Stomach (tissue), 9 donors: ENCODE data around the gene ADCY10. TPM values are rescaled to one million over a fixed set of nuclear protein-coding genes. Genes with fewer than 3 reads are reported as not detected.

Experiments used
- DNase-seq, 2 donors: peaks; one replicate each; pipeline versions ENCODE4 v3.0.0 to v3.0.0-alpha.2; 2013 to 2019
- H3K27ac ChIP-seq, 5 donors: fragments of 200-600 bp in 4 of 5; sonication (generic) in 4 of 5; one replicate each; pipeline ENCODE4 v1.5.1; 2013 to 2019; ENCODE audit warnings: mild to moderate bottlenecking in 1 of 5, moderate library complexity in 1 of 5
- H3K27me3 ChIP-seq, 3 donors: fragments of 200-600 bp; sonication (generic); one replicate each; pipeline ENCODE4 v1.5.1; 2017 to 2019; ENCODE audit warnings: mixed run types in 1 of 3
- H3K36me3 ChIP-seq, 4 donors: fragments of 200-600 bp; sonication (generic); 1 replicate in 3 of 4; 2 replicates in 1 of 4; pipeline ENCODE4 v1.5.1; 2016 to 2019
- H3K4me1 ChIP-seq, 4 donors: fragments of 200-600 bp; sonication (generic); one replicate each; pipeline ENCODE4 v1.5.1; 2016 to 2019
- H3K4me3 ChIP-seq, 4 donors: fragments of 200-600 bp; sonication (generic) in 3 of 4; one replicate each; pipeline ENCODE4 v1.5.1; 2016 to 2019; ENCODE audit warnings: mild to moderate bottlenecking in 1 of 4
- H3K9me3 ChIP-seq, 4 donors: fragments of 200-600 bp; sonication (generic); one replicate each; pipeline ENCODE4 v1.5.1; 2016 to 2019
- CTCF ChIP-seq, 7 experiments: fragments of 450-650 bp in 4 of 7; fragments of 200-600 bp in 3 of 7; sonication (generic) in 3 of 7; IDR thresholded peaks; one replicate each; pipeline ENCODE4 v1.5.1; 2016 to 2019; ENCODE audit warnings: antibody characterized with exemption in 7 of 7, control low read depth in 2 of 7, mild to moderate bottlenecking in 1 of 7
- EP300 ChIP-seq: sonication (generic); formaldehyde crosslinking; IDR thresholded peaks from one replicate; pipeline ENCODE4 v1.6.1; 2017; ENCODE audit warnings: antibody characterized with exemption
- POLR2A ChIP-seq, 4 donors: fragments of 450-650 bp; IDR thresholded peaks; one replicate each; pipeline ENCODE4 v1.6.1; 2016; ENCODE audit warnings: antibody characterized with exemption in 4 of 4, control low read depth in 2 of 4, mild to moderate bottlenecking in 1 of 4, moderate library complexity in 1 of 4
- POLR2AphosphoS5 ChIP-seq, 3 donors: sonication (generic); formaldehyde crosslinking; IDR thresholded peaks; one replicate each; pipeline ENCODE4 v1.6.1; 2016; ENCODE audit warnings: antibody characterized with exemption in 3 of 3
- WGBS, 5 donors: extraction: QIAGEN DNeasy Blood & Tissue Kit in 3 of 5; methylation state at CpG; one replicate each; pipeline versions ENCODE4 v1.1.5 to v1.1.7; 2013 to 2018; 5-methylcytosine and 5-hydroxymethylcytosine counted together
- intact Hi-C: fragments of 100-400 bp; cut with DNase I; formaldehyde crosslinking; loops from one replicate; pipeline ENCODE4 v1.15.1; 2023; ENCODE audit warnings: low total_unique reads
- polyA plus RNA-seq, 3 donors: library from polyadenylated mRNA; stranded (reverse); fragments of 200-250 nt; gene quantifications; one replicate each; pipeline ENCODE4 v1.2.3, GENCODE V29; 2013
- total RNA-seq, 5 donors: library from RNA; depleted of rRNA; stranded (reverse); fragments of >200 nt; gene quantifications; one replicate each; pipeline versions ENCODE4 v1.1.0 to v1.2.3, GENCODE V29; 2014 to 2016
- donor health status: healthy with polysubstance abuse.
- donor health status: Bipolar disorder and iron deficiency.
- donor health status: healthy.

The ADCY10 gene
- total and polyA plus RNA-seq, 8 donors: 0.60 TPM; not detected in 7

- Histone ChIP-seq H3K36me3 (no peaks in the 10 kb centered on the region), H3K4me3 (no peak overlapping the region), H3K9me3 (no peaks in the 10 kb centered on the region), H3K27me3 (no peaks in the 10 kb centered on the region), H3K4me1 (no peaks in the 10 kb centered on the region), H3K27ac (no peak overlapping the region)
- intact Hi-C loops: no loop called here
- WGBS, 5 donors: 89 to 97% (median 95%) methylated on average over 7 of the region's 7 CpGs
- TF ChIP-seq EP300 (no peak), POLR2AphosphoS5 (IDR thresholded peaks at IDR 0.05) (no peak), POLR2A (IDR thresholded peaks at IDR 0.05) (no peak), CTCF (IDR thresholded peaks at IDR 0.05) (no peak)
- DNase-seq: no peak
Observed at GRCh38 chr1:167849666-167850065, 64.3 kb downstream of the ADCY10 start.

DNA sequence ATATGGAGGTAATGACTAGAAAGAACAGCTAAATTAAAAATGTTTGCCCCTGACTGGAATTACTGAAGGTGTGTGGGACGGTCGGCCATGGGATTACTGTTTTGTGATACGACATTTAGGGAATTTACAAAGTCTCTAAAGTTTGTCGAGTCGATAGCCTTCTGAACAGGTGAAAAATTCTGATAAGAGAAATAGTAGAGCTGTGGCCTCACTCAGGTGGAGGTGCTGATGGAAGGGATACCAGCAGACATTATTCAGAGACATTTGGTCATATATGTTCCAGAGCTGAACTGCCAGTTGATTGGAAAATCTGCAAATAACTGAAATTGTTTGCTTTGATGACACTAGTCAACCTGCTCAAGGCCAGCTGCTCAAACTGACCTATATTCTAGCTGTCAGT lies 71.1 kb downstream of the ADCY10 start:
- Histone ChIP-seq H3K9me3 (no peaks in the 10 kb centered on the region), H3K4me1 (no peaks in the 10 kb centered on the region), H3K4me3 (no peak overlapping the region), H3K36me3 (no peaks in the 10 kb centered on the region), H3K27me3 (no peaks in the 10 kb centered on the region), H3K27ac (no peak overlapping the region)
- DNase-seq: no peak
- intact Hi-C loops: no loop called here
- TF ChIP-seq CTCF (IDR thresholded peaks at IDR 0.05) (no peak), EP300 (no peak)
- 86 to 95% (median 91%) methylated on average over 5 of the region's 5 CpGs for whole genome bisulfite sequencing, 5 donors

- Histone ChIP-seq H3K36me3 (no peaks in the 10 kb centered on the region), H3K27ac (no peak overlapping the region), H3K27me3 (no peaks in the 10 kb centered on the region), H3K4me3 (no peak overlapping the region), H3K4me1 (no peaks in the 10 kb centered on the region), H3K9me3 (no peaks in the 10 kb centered on the region)
- no peak for DNase-seq
- intact Hi-C loops: no loop called here
- TF ChIP-seq CTCF (IDR thresholded peaks at IDR 0.05): no peak
- TF ChIP-seq POLR2A (IDR thresholded peaks at IDR 0.05): no peak
- no peak for TF ChIP-seq POLR2AphosphoS5 (IDR thresholded peaks at IDR 0.05)
- TF ChIP-seq EP300: no peak
- WGBS, 5 donors: 87 to 97% (median 93%) methylated on average over 3 of the region's 3 CpGs
Observed at GRCh38 chr1:167841530-167841929, 72.4 kb downstream of the ADCY10 start.

DNA sequence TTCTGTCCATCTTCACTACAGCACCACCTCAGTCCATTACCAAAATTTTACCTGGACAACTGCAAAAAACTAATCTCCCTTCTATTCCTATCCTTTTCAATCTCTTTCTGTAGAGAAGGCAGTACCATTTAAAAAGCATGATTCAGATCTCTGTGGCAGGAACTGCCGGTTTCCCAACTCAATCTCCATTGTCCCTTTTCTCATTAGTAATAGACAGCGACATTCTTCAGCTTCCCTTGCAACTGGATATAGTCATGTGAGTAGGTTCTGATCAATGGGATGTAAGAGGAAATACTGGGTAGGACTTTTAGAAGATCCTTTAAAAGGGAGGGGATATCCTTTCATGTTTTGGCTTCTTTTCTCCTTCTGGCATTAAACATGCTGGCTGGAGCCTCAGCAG lies 74.9 kb downstream of the ADCY10 start:
- Histone ChIP-seq H3K9me3 (no peaks in the 10 kb centered on the region), H3K27ac (no peak overlapping the region), H3K27me3 (no peaks in the 10 kb centered on the region), H3K4me3 (no peak overlapping the region), H3K4me1 (no peaks in the 10 kb centered on the region), H3K36me3 (no peaks in the 10 kb centered on the region)
- intact Hi-C loops: no loop called here
- TF ChIP-seq POLR2A (IDR thresholded peaks at IDR 0.05) (no peak), POLR2AphosphoS5 (IDR thresholded peaks at IDR 0.05) (no peak), EP300 (no peak), CTCF (IDR thresholded peaks at IDR 0.05) (no peak)
- DNase-seq: no peak
- WGBS, 5 donors: 79 to 93% (median 88%) methylated on average over 2 of the region's 2 CpGs
